Karpas-422 (cell line): ENCODE measurements around the gene ZP3. TPM values are rescaled to one million over a fixed set of nuclear protein-coding genes. Genes with fewer than 3 reads are reported as not detected.
"Not testable (repeated sequence)": the region's sequence is repeated elsewhere in the genome, so short reads cannot be mapped to it uniquely, and the experiment has no call there.

Experiments used
- DNase-seq: peaks from one replicate; pipeline ENCODE4 v3.0.0-alpha.2; 2015
- H2AFZ ChIP-seq: fragments of 200-600 bp; sonication (generic); 2 replicates; pipeline ENCODE4 v1.6.1; 2014; ENCODE audit warnings: antibody characterized with exemption, low read length, mixed read lengths
- H3K27ac ChIP-seq: fragments of 200-600 bp; sonication (generic); 2 replicates; pipeline ENCODE4 v1.5.1; 2014; ENCODE audit warnings: mild to moderate bottlenecking, low read length, moderate library complexity
- H3K27me3 ChIP-seq: fragments of 200-600 bp; sonication (generic); 2 replicates; pipeline ENCODE4 v1.6.1; 2014; ENCODE audit warnings: low read length, mixed read lengths
- H3K36me3 ChIP-seq: fragments of 200-600 bp; sonication (generic); 2 replicates; pipeline ENCODE4 v1.6.1; 2014; ENCODE audit warnings: low read length, mixed read lengths; ENCODE audit not compliant: insufficient read depth
- H3K4me1 ChIP-seq: fragments of 200-600 bp; sonication (generic); 2 replicates; pipeline ENCODE4 v1.6.1; 2014; ENCODE audit warnings: mild to moderate bottlenecking, low read length, mixed read lengths
- H3K4me2 ChIP-seq: fragments of 200-600 bp; sonication (generic); 2 replicates; pipeline ENCODE4 v1.6.1; 2014; ENCODE audit warnings: low read length, low read depth, mild to moderate bottlenecking; ENCODE audit not compliant: poor library complexity, severe bottlenecking
- H3K4me3 ChIP-seq: fragments of 200-600 bp; sonication (generic); 2 replicates; pipeline ENCODE4 v1.5.1; 2014; ENCODE audit warnings: mild to moderate bottlenecking, antibody characterized with exemption, low read length, mixed read lengths
- H3K79me2 ChIP-seq: fragments of 200-600 bp; sonication (generic); 2 replicates; pipeline ENCODE4 v1.6.1; 2014; ENCODE audit warnings: mild to moderate bottlenecking, low read length, mixed read lengths
- H3K9ac ChIP-seq: fragments of 200-600 bp; sonication (generic); 2 replicates; pipeline ENCODE4 v1.6.0; 2014; ENCODE audit warnings: low read length
- H3K9me2 ChIP-seq: fragments of 200-600 bp; sonication (generic), shearing (Covaris generic); replicated peaks from 2 replicates; pipeline ENCODE4 v1.6.0; 2014; ENCODE audit warnings: mild to moderate bottlenecking, low read length, moderate library complexity; ENCODE audit not compliant: insufficient read depth
- H3K9me3 ChIP-seq: fragments of 300-700, 200-600 bp; sonication (generic); 2 replicates; pipeline ENCODE4 v1.6.1; 2014; ENCODE audit warnings: low read length, mixed read lengths
- H4K20me1 ChIP-seq: fragments of 200-600 bp; sonication (generic); 2 replicates; pipeline ENCODE4 v1.6.1; 2014; ENCODE audit warnings: mild to moderate bottlenecking, antibody characterized with exemption, low read length, low read depth; ENCODE audit not compliant: insufficient read depth
- total RNA-seq: library from RNA; depleted of rRNA; stranded (reverse); fragments of >200 nt; shearing (Covaris generic); gene quantifications from 2 replicates; pipeline ENCODE4 v1.2.3, GENCODE V29; 2014; ENCODE audit warnings: low replicate concordance

The ZP3 gene
- total RNA-seq, 1 experiment from 2014 or later: not detected

DNA sequence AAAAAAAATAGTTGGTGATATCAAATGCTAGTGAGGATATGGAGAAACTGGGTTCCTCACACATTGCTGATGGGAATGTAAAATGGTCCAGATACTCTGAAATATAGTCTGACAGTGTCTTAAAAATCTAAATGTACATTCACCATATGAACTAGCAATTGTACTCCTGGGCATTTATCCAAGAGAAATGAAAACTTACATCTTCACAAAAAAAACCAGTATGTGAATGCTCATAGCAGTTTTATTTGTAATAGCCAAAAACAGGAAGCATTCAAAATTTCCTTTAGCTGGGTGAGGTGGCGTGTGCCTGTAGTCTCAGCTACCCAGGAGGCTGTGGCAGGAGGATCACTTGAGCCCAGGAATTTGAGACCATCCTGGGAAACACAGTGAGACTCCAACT, 13.1 kb upstream of the ZP3 start:
- Histone ChIP-seq H3K4me3 (no peak overlapping the region), H3K4me1 (no peaks in the 10 kb centered on the region), H4K20me1 (no peaks in the 10 kb centered on the region), H2AFZ (no peak overlapping the region), H3K27ac (no peak overlapping the region), H3K9me3 (no peaks in the 10 kb centered on the region), H3K9ac (no peak overlapping the region), H3K4me2 (no peak overlapping the region), H3K9me2 (no peaks in the 10 kb centered on the region), H3K36me3 (no peaks in the 10 kb centered on the region), H3K79me2 (no peaks in the 10 kb centered on the region), H3K27me3 (no peaks in the 10 kb centered on the region)
- DNase-seq: no peak

DNA sequence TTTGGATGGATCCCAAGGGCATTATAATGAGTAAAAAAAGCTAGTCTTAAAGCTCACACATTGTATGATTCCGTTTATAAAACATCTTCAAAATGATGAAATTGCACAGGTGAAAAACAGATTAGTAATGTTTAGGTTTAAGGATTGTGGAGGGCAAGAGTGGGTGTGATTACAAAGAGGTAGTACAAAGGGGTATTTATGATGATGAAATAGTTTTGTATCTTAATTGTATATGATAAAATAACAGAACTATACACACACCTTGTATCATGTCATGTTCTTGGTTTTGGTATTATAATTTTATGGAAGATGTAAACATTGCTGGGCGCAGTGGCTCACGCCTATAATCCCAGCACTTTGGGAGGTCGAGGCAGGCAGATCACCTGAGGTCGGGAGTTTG, 12.5 kb upstream of the ZP3 start:
- Histone ChIP-seq H3K9me2 (no peaks in the 10 kb centered on the region), H2AFZ (no peak overlapping the region), H4K20me1 (no peaks in the 10 kb centered on the region), H3K4me2 (no peak overlapping the region), H3K27ac (no peak overlapping the region), H3K9ac (no peak overlapping the region), H3K9me3 (no peaks in the 10 kb centered on the region), H3K36me3 (no peaks in the 10 kb centered on the region), H3K4me3 (no peak overlapping the region), H3K27me3 (no peaks in the 10 kb centered on the region), H3K4me1 (no peaks in the 10 kb centered on the region), H3K79me2 (no peaks in the 10 kb centered on the region)
- DNase-seq: no peak

DNA sequence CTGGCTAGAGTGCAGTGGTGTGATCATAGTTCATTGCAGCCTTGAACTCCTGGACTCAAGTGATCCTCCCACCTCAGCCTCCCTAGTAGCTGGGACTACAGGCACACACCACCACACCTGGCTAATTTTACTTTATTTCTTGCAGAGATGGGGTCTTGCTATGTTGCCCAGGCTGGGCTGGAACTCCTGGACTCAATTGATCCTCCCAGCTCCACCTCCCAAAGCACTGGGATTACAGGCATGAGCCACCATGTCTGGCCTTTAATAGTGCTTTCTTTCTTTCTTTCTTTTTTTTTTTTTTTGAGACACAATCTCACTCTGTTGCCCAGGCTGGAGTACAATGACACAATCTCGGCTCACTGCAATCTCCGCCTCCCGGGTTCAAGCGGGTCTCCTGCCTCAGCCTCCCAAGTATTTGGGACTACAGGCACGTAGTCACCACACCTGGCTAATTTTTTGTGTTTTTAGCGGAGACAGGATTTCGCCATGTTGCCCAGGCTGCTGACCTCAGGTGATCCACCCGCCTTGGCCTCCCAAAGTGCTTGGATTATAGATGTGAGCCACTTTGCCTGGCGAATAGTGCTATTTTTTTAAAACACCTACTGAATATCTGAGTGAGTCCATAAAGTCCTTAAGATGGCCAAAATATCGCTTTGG, 7.0 kb upstream of the ZP3 start:
- not testable (repeated sequence) for H3K27me3 ChIP-seq, H3K4me2 ChIP-seq, H3K9ac ChIP-seq, H3K36me3 ChIP-seq, H3K4me1 ChIP-seq, H3K27ac ChIP-seq, H3K79me2 ChIP-seq, H2AFZ ChIP-seq, H3K9me3 ChIP-seq, H3K4me3 ChIP-seq, DNase-seq, H4K20me1 ChIP-seq, H3K9me2 ChIP-seq

DNA sequence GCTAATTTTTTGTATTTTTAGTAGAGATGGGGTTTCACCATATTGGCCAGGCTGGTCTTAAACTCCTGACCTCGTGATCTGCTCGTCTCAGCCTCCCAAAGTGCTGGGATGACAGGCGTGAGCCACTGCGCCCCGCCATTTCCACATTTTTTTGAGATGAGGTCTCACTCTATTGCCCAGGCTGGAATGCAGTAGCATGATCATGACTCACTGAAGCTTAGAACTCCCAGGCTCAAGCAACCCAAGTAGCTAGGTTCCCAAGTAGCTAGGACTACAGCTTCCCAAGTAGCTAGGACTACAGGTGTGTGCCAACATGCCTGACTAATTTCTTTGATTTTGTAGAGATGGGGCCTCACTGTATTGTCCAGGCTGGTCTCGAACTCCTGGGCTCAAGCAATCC, 3.7 kb upstream of the ZP3 start:
- not testable (repeated sequence) for H3K4me1 ChIP-seq, H3K27ac ChIP-seq, H3K27me3 ChIP-seq, DNase-seq, H4K20me1 ChIP-seq, H3K9me3 ChIP-seq, H3K4me3 ChIP-seq, H2AFZ ChIP-seq, H3K79me2 ChIP-seq, H3K36me3 ChIP-seq, H3K4me2 ChIP-seq, H3K9me2 ChIP-seq, H3K9ac ChIP-seq

DNA sequence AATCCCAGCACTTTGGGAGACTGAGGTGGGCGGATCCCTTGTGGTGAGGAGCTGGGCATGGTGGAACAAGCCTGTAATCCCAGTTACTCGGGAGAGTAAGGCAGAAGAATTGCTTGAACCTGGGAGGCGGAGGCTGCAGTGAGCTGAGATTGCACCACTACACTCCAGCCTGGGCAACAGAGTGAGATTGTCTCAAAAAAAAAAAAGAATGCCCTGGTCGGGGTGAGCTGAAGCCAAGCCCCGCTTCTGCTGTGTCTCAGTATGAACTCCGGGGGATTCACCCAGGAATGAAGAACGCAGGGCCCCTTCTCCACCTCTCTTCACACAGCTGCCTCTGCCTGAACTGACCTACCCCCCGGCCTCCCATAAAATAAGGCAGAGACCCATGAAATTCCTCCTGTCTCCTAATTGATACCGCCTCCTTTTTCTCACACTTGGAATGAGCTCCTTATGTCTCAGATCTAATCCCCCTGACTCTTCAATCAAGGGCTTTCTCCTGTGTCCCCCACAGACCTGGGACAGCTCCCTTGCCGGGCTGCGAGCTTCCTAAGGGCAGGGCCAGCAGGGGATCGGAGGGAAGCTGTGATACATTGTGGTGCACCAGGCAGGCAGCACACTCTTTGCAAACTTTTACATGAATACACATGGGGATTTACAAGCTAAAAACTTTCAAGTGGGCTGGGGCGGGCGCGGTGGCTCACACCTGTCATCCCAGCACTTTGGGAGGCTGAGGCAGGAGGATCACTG, 911 bp upstream of the ZP3 start:
- H3K4me3 ChIP-seq: no peak overlapping the region
- no peak overlapping the region for H3K27ac ChIP-seq
- no peaks in the 10 kb centered on the region for H3K9me2 ChIP-seq
- peaks cover 5% of the 10 kb centered on the region for H3K4me1 ChIP-seq
- DNase-seq: no peak
- H4K20me1 ChIP-seq: no peaks in the 10 kb centered on the region
- no peaks in the 10 kb centered on the region for H3K79me2 ChIP-seq
- no peak overlapping the region for H2AFZ ChIP-seq
- H3K9me3 ChIP-seq: no peaks in the 10 kb centered on the region
- H3K9ac ChIP-seq: no peak overlapping the region
- H3K27me3 ChIP-seq: no peaks in the 10 kb centered on the region
- no peak overlapping the region for H3K4me2 ChIP-seq
- H3K36me3 ChIP-seq: no peaks in the 10 kb centered on the region

DNA sequence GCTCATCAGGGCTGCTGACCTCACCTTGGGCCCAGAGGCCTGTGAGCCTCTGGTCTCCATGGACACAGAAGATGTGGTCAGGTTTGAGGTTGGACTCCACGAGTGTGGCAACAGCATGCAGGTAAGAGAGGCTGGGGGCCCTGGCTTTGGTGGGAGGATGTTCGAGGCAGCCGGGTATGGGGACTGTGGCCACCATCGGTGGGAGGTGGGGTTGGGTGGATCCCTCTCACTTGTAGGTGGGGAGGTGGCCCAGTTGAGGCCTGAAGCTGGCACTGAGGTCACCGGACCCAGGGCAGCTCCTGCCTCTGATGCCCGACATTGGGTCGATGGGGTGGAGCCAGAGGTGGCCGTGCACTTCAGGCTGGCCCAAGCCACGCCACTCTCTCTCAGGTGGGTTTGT, 406 bp downstream of the ZP3 start:
- Histone ChIP-seq H2AFZ (no peak overlapping the region), H4K20me1 (no peaks in the 10 kb centered on the region), H3K4me3 (no peak overlapping the region), H3K9me3 (no peaks in the 10 kb centered on the region), H3K9me2 (no peaks in the 10 kb centered on the region), H3K4me2 (no peak overlapping the region), H3K9ac (no peak overlapping the region), H3K27ac (no peak overlapping the region), H3K36me3 (no peaks in the 10 kb centered on the region), H3K27me3 (no peaks in the 10 kb centered on the region), H3K4me1 (peaks cover 5% of the 10 kb centered on the region), H3K79me2 (no peaks in the 10 kb centered on the region)
- DNase-seq: no peak

DNA sequence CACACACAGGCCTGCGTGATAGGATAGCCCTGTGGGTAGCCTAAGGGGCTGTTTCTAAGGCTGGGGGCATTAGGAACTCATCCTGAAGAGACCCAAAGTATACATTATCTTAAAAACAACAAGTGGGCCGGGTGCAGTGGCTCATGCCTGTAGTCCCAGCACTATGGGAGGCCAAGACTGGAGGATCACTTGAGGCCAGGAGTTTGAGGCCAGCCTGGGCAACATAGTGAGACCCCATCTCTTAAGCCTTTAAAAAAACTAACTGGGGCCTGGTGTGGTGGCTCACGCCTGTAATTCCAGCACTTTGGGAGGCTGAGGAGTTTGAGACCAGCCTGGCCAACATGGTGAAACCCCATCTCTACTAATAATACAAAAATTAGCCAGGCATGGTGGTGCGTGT, 808 bp downstream of the ZP3 start:
- H3K79me2 ChIP-seq, H3K36me3 ChIP-seq, H3K4me3 ChIP-seq, H3K27me3 ChIP-seq, H3K27ac ChIP-seq, H2AFZ ChIP-seq, H3K9me2 ChIP-seq, DNase-seq, H3K9ac ChIP-seq, H3K4me1 ChIP-seq, H3K4me2 ChIP-seq, H3K9me3 ChIP-seq, H4K20me1 ChIP-seq: not testable (repeated sequence)

DNA sequence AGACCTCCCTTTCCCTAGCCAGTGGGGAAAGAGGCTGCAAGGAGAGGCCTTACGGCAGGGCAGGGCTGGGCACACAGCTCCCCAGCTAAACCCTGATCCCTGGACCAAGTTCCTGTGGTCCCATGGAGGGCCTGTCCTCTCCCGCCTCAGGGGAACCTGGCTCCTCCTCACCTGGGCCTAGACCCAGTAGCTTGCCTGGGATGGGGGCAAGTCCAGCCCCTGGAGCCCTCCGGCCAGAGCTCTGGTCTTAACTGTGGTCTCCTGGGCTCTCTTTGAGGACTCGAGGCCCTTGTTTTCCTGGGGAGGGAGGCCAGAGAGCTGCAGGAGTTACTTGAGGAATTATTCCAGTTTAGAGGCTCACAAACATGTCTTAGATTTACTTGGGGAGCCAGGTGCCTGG, 1.5 kb downstream of the ZP3 start:
- no peaks in the 10 kb centered on the region for H3K9me3 ChIP-seq
- DNase-seq: no peak
- peaks cover 5% of the 10 kb centered on the region for H3K4me1 ChIP-seq
- H4K20me1 ChIP-seq: no peaks in the 10 kb centered on the region
- no peak overlapping the region for H3K27ac ChIP-seq
- H3K27me3 ChIP-seq: no peaks in the 10 kb centered on the region
- H3K4me2 ChIP-seq: no peak overlapping the region
- H3K9me2 ChIP-seq: no peaks in the 10 kb centered on the region
- no peaks in the 10 kb centered on the region for H3K36me3 ChIP-seq
- H3K79me2 ChIP-seq: no peaks in the 10 kb centered on the region
- H2AFZ ChIP-seq: no peak overlapping the region
- no peak overlapping the region for H3K9ac ChIP-seq
- no peak overlapping the region for H3K4me3 ChIP-seq
